T-helper 17 cell (primary cell): Measurements from ENCODE around the gene NDNF. TPM values are rescaled to one million over a fixed set of nuclear protein-coding genes. Genes with fewer than 3 reads are reported as not detected.

Experiments
- ATAC-seq: fragments of 150-1000 bp; cut with Tn5 transposase; 2 replicates; pipeline ENCODE4 v1.10.0; 2021; ENCODE audit warnings: mild to moderate bottlenecking, moderate library complexity
- DNase-seq, 3 donors: peaks; one replicate each; pipeline versions ENCODE4 v3.0.0 to v3.0.0-alpha.2; 2020 to 2021
- H3K9me3 ChIP-seq: one replicate; pipeline ENCODE4 v1.7.0; 2013; ENCODE audit warnings: low read length, mild to moderate bottlenecking; ENCODE audit not compliant: control insufficient read depth, poor library complexity, severe bottlenecking
- H3K27ac Mint-ChIP-seq: one replicate; pipeline ENCODE4 v1.8.0; 2022; ENCODE audit warnings: mild to moderate bottlenecking, moderate library complexity, mixed read lengths
- H3K27me3 Mint-ChIP-seq: one replicate; pipeline ENCODE4 v1.8.0; 2022; ENCODE audit warnings: mixed read lengths
- H3K36me3 Mint-ChIP-seq: one replicate; pipeline ENCODE4 v1.8.0; 2022; ENCODE audit warnings: low read depth, mixed read lengths
- H3K4me1 Mint-ChIP-seq: one replicate; pipeline ENCODE4 v1.8.0; 2022; ENCODE audit warnings: mild to moderate bottlenecking, mixed read lengths
- H3K4me3 Mint-ChIP-seq: one replicate; pipeline ENCODE4 v1.8.0; 2022; ENCODE audit warnings: mild to moderate bottlenecking, moderate library complexity, mixed read lengths
- total RNA-seq, 4 donors: library from RNA in 2 of 4; stranded (reverse) in 2 of 4; gene quantifications; one replicate each; pipeline ENCODE4 v1.2.3 and lab custom pipeline; 2022 to 2026

The NDNF gene
- total RNA-seq, 2 donors from 2014 or later, result not detected

DNA sequence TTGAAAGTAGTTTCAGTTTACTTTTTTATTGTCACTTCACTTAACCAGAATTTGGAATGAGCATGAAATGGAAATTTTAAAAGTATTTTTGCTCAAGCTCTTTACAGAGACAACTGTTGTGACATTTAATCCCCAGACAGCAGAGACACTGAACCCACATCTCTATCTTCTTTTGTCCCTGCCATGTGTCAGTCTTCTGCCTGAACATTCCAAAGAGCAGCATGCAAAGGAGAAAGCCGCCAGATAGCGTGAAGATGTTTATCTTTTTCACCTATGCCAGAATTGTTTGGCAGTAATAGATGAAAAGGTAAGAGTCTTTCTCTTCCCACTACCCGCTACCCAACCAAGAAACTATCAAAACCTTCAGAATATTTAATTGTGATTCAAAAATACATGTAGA is 46.8 kb downstream of the NDNF start:
- H3K9me3 ChIP-seq, result no peaks in the 10 kb centered on the region
- ATAC-seq, result no peak

DNA sequence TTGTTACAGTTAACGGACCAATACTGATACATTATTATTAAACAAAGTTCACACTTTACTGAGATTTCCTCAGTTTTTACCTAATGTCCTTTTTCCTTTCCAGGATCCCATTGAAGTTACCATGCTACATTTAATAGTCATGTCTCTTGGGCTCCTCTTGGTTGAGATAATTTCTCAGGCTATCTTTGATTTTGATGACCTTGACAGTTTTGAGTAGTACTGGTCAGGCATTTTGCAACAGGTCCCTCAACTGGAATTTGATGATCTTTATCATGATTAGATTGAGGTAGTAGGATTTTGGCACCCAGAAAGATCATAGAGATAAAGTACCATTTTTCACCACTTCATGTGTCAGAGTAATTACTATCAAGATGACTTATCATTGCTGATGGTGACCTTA is 53.8 kb downstream of the NDNF start:
- DNase-seq (no peak), ATAC-seq (no peak)
- Mint-ChIP-seq H3K4me3 (no peak overlapping the region), H3K27ac (no peak overlapping the region), H3K4me1 (no peaks in the 10 kb centered on the region), H3K36me3 (peaks cover 3% of the 10 kb centered on the region), H3K27me3 (peaks cover 39% of the 10 kb centered on the region)
- H3K9me3 ChIP-seq, result no peaks in the 10 kb centered on the region

More for the DNA sequence above, 46.8 kb downstream of the NDNF start:
- Mint-ChIP-seq H3K4me1 (no peaks in the 10 kb centered on the region), H3K4me3 (no peak overlapping the region), H3K36me3 (peaks cover 6% of the 10 kb centered on the region), H3K27me3 (peaks cover 35% of the 10 kb centered on the region), H3K27ac (no peak overlapping the region)
- DNase-seq, result no peak

- Mint-ChIP-seq H3K27me3 (peaks cover 25% of the 10 kb centered on the region), H3K4me3 (no peak overlapping the region), H3K4me1 (no peaks in the 10 kb centered on the region), H3K36me3 (no peaks in the 10 kb centered on the region), H3K27ac (no peak overlapping the region)
- no peaks in the 10 kb centered on the region for H3K9me3 ChIP-seq
- DNase-seq, result no peak
- no peak for ATAC-seq
These were observed 55.7 kb downstream of the NDNF start for GRCh38 chr4:121016611-121017010.

- ATAC-seq (no peak), DNase-seq (no peak)
- H3K4me1 Mint-ChIP-seq, result no peaks in the 10 kb centered on the region
- no peaks in the 10 kb centered on the region for H3K36me3 Mint-ChIP-seq
- no peak overlapping the region for H3K27ac Mint-ChIP-seq
- H3K27me3 Mint-ChIP-seq, result peaks cover 15% of the 10 kb centered on the region
- no peak overlapping the region for H3K4me3 Mint-ChIP-seq
- no peaks in the 10 kb centered on the region for H3K9me3 ChIP-seq
These were observed 56.9 kb downstream of the NDNF start for GRCh38 chr4:121015421-121015820.

GRCh38 chr4:121014544-121014943 is 57.8 kb downstream of the NDNF start:
- no peak overlapping the region for H3K27ac Mint-ChIP-seq
- no peak overlapping the region for H3K4me3 Mint-ChIP-seq
- no peak for ATAC-seq
- no peak for DNase-seq
- no peaks in the 10 kb centered on the region for H3K36me3 Mint-ChIP-seq
- H3K27me3 Mint-ChIP-seq, result peaks cover 6% of the 10 kb centered on the region
- H3K9me3 ChIP-seq, result no peaks in the 10 kb centered on the region
- H3K4me1 Mint-ChIP-seq, result peaks cover 6% of the 10 kb centered on the region

GRCh38 chr4:121011780-121012340 is 60.5 kb downstream of the NDNF start:
- Mint-ChIP-seq H3K36me3 (no peaks in the 10 kb centered on the region), H3K27ac (no peak overlapping the region), H3K4me1 (peaks cover 8% of the 10 kb centered on the region), H3K27me3 (peaks cover 6% of the 10 kb centered on the region), H3K4me3 (no peak overlapping the region)
- H3K9me3 ChIP-seq, result no peaks in the 10 kb centered on the region
- ATAC-seq (no peak), DNase-seq (no peak)

DNA sequence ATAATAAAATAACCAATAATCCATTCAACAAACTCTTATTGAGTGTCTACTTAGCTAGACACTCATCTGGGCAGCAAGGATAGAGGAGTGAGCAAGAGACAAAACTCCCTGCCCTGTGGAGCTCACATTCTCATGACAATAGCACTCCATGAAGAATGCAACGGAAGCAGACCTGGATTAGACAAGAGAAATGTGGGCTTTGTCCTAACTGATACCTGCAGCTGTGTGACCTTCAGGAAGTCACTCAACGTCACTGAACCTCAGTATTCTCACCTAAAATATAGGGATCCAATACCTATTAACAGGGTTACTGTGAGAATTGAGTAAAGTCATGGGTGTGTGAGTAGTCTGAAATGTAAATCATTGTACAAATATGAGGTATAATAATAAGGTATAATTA is 61.2 kb downstream of the NDNF start:
- H3K4me1 Mint-ChIP-seq, result peaks cover 8% of the 10 kb centered on the region
- no peak overlapping the region for H3K4me3 Mint-ChIP-seq
- H3K9me3 ChIP-seq, result no peaks in the 10 kb centered on the region
- ATAC-seq (no peak), DNase-seq (no peak)
- no peak overlapping the region for H3K27ac Mint-ChIP-seq
- peaks cover 6% of the 10 kb centered on the region for H3K27me3 Mint-ChIP-seq
- H3K36me3 Mint-ChIP-seq, result no peaks in the 10 kb centered on the region

DNA sequence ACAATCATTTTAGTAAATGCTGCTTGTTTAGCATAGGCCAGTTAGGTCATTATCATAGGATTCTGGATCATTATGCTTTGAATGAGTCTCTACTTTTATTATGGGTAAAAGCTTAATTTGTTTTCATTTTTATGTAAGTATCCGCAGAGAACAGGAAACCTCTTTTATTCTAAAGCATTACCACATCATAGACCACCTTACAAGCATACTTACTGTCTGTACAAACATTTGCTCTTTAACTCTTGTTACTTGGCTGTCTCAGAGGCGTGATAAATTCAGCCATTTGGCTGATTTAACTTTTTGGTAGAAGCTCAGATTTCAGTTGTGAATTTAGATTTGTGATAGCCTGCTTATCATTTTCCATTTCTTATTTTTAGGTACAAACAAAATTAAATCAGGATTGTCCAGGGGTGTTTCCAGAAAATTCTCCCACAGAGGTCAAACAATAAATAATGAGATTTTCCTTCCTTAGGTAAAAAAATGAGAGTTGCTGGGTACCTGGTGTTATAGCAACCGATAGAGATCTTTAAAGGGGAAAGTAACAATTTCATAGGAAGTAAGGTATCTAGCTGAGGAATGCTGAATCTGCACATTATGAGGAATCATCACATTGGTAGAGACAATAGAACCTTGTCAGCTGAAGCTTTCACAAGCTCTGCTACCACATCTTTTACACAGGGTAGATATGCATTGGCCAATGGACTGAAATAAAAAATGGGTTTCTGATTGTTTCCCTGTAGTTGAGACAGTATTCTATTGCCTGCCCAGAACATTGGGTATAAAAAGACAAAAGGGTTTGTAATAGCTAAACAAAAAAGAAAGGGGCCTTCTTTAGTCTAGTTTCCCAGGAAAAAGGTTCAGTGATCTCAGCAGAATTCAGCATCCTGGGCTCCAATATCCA is 62.5 kb downstream of the NDNF start:
- no peaks in the 10 kb centered on the region for H3K9me3 ChIP-seq
- Mint-ChIP-seq H3K4me3 (peak overlapping the region; percentile 49), H3K27me3 (peaks cover 6% of the 10 kb centered on the region), H3K27ac (peak overlapping the region; percentile 68), H3K4me1 (peaks cover 8% of the 10 kb centered on the region), H3K36me3 (no peaks in the 10 kb centered on the region)
- DNase-seq, result no peak
- peak; percentile 44 for ATAC-seq

- peaks cover 6% of the 10 kb centered on the region for H3K27me3 Mint-ChIP-seq
- no peak overlapping the region for H3K4me3 Mint-ChIP-seq
- ATAC-seq (no peak), DNase-seq (no peak)
- H3K4me1 Mint-ChIP-seq, result peaks cover 8% of the 10 kb centered on the region
- H3K9me3 ChIP-seq, result no peaks in the 10 kb centered on the region
- H3K27ac Mint-ChIP-seq, result no peak overlapping the region
- no peaks in the 10 kb centered on the region for H3K36me3 Mint-ChIP-seq
These were observed 64.7 kb downstream of the NDNF start for GRCh38 chr4:121007660-121008059.

GRCh38 chr4:121003863-121004262 is 68.5 kb downstream of the NDNF start:
- no peaks in the 10 kb centered on the region for H3K9me3 ChIP-seq
- Mint-ChIP-seq H3K27me3 (peaks cover 14% of the 10 kb centered on the region), H3K4me1 (no peaks in the 10 kb centered on the region), H3K4me3 (no peak overlapping the region), H3K27ac (no peak overlapping the region), H3K36me3 (peaks cover 1% of the 10 kb centered on the region)
- ATAC-seq (no peak), DNase-seq (no peak)

GRCh38 chr4:120995266-120996010 is 76.9 kb downstream of the NDNF start:
- DNase-seq, result no peak
- H3K4me3 Mint-ChIP-seq, result no peak overlapping the region

GRCh38 chr4:120994521-120994920 is 77.8 kb downstream of the NDNF start:
- no peak overlapping the region for H3K4me3 Mint-ChIP-seq
- peaks cover 11% of the 10 kb centered on the region for H3K27me3 Mint-ChIP-seq
- no peak for ATAC-seq
- H3K27ac Mint-ChIP-seq, result no peak overlapping the region
- H3K36me3 Mint-ChIP-seq, result peaks cover 3% of the 10 kb centered on the region
- no peak for DNase-seq
- no peaks in the 10 kb centered on the region for H3K9me3 ChIP-seq
- H3K4me1 Mint-ChIP-seq, result no peaks in the 10 kb centered on the region

More at GRCh38 chr4:120995266-120996010, 76.9 kb downstream of the NDNF start:
- no peaks in the 10 kb centered on the region for H3K4me1 Mint-ChIP-seq
- ATAC-seq, result no peak
- H3K27ac Mint-ChIP-seq, result no peak overlapping the region
- no peaks in the 10 kb centered on the region for H3K9me3 ChIP-seq
- peaks cover 6% of the 10 kb centered on the region for H3K27me3 Mint-ChIP-seq
- H3K36me3 Mint-ChIP-seq, result peaks cover 3% of the 10 kb centered on the region

DNA sequence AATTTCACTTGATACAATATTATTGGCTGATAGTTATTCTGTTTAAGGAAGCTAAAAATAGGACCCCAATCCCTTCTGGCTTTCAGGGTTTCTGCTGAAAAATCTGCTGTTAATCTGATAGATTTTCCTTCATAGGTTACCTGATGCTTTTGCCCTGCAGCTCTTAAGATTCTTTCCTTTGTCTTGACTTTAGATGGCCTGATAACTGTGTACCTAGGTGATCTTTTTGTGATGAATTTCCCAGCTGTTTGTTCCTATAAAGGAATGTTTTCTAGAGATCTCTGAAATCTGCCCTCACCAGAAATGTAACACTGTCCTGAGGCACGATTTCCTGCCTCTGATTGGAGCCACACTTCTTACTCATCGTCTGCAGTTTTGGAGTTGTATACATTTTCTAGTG is 80.5 kb downstream of the NDNF start:
- H3K4me1 Mint-ChIP-seq, result no peaks in the 10 kb centered on the region
- no peak overlapping the region for H3K27ac Mint-ChIP-seq
- ATAC-seq (no peak), DNase-seq (no peak)
- H3K36me3 Mint-ChIP-seq, result peaks cover 1% of the 10 kb centered on the region
- no peaks in the 10 kb centered on the region for H3K9me3 ChIP-seq
- peaks cover 14% of the 10 kb centered on the region for H3K27me3 Mint-ChIP-seq
- H3K4me3 Mint-ChIP-seq, result no peak overlapping the region
